Activated CD4-positive, alpha-beta T cell treated with anti-CD3 and anti-CD28 coated beads, Interleukin-2, Interleukin-4, amounts not matched to agents 100 ng/mL and 50 ng/mL, durations not matched to agents 16 hours and 8 hours (primary cell): Measurements from ENCODE around the gene EXOC6B.
"Not testable (repeated sequence)": the region's sequence is repeated elsewhere in the genome, so short reads cannot be mapped to it uniquely, and the experiment has no call there.

Source experiments
- DNase-seq: peaks from one replicate; pipeline ENCODE4 v3.0.0-alpha.2; 2020; ENCODE audit warnings: low spot score

The EXOC6B gene

GRCh38 chr2:72607189-72607588 is 218.6 kb downstream of the EXOC6B start:
- DNase-seq: no peak

DNA sequence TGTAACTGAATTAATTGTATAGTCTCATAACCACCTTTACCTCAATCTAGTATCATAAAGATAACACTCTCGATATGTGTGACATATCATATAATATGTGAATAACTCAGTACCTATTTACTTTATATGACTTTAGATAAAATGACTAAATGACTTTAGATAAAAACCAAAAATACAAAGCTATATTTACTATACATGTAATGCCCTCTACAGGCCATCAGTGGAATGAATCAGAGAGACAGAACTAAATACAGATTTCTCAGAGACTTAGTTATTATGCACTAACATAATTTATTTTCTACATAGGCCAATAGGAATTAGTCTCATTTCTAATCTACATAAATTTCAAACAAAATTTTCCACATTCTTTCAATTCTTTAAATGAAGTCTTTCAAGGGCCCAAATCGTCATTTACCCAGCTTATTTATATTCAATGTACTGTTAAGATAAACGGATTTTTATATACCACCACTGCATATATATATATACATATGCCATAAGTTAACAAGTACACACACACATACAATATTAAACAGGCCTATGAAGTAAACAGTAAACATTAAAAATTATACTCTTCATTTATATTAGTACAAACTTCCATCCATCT is 219.9 kb downstream of the EXOC6B start:
- DNase-seq: no peak

DNA sequence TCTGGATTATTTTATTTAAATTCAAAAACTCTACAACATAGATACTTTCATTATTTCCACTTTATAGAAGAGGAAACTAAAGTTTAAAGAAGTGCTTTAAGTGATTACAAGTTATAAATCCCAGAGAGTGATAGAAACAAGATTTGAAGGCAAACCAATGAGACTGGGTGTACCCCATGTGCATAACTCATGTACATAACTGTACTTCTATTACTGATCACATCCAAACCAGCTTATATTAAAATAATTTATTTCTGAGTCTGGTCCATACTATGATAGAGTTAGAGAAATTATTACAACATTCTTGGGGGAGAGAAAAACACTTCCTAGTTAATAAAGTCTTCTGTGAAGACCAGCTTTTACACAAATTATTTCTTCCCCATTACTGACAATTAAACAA is 221.4 kb downstream of the EXOC6B start:
- no peak for DNase-seq

DNA sequence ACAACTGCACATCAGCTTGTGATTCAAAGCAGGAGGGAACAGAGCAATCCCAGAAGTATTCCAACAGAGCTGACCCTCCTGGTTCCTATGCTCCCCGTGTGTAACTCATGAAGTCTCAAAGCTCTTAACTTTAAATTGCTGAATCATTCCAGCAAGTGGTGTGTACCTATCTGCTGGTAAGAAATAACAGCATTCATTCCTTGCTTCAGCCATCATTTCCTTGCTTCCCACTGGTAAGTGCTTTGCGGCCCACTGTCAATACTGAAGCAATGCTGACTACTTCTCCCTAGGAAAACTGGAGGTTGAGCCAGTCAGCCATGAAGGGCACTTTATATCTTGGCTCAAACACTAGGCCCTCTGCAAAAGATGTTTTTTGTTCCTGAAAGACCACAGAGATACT is 222.4 kb downstream of the EXOC6B start:
- no peak for DNase-seq

GRCh38 chr2:72602711-72603110 is 223.1 kb downstream of the EXOC6B start:
- no peak for DNase-seq

DNA sequence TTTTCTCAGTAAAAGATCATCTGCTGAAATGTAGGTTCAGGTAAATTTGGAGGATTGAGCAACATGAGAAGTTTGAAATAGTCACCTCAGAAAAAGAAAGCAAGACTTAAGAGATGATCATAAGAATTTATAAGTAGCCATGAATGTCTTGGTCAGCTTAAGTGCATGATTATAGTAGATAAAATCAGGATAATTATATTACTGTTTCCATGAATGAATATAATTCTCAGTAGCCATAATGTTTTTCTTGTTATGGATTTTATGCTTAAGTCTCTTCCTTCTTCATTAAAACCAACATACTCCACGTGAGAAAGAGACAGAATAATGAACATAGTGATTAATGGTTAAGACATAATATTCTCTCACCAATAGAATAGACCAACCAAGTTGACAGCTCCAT is 223.7 kb downstream of the EXOC6B start:
- DNase-seq: no peak

- DNase-seq: not testable (repeated sequence)
Observed at GRCh38 chr2:72583836-72584235, 242.0 kb downstream of the EXOC6B start.

GRCh38 chr2:72583376-72583775 is 242.5 kb downstream of the EXOC6B start:
- DNase-seq: no peak

DNA sequence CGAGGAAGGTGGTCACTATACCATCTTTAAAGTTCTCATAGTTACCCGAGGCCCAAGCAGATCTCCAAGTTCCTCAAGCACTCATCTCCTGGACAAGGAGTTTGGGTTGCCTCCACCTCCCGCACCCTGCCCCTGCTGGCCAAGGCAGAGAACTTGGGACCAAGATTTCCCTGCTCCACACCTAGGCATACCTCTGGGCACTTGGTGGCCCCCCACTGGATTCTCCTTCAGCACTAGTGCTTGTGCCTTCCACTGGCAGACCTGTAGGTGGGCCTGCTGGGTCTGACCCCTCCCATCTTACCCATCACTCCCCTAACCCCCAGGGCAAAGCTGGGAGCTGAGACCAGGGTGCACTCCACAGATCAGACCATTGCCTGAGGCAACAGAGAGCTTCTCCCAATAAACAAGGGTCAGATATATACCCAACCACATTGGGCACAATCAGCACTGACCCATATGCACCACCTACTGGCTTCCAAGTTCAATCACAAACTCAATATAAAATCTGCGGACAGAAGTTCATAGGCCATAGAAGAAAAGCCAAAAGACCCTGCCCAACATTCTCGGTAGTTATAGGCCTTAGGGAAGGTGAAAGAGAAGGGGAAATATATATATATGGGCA is 244.2 kb downstream of the EXOC6B start:
- DNase-seq: no peak

- DNase-seq: peak; percentile 25
Observed at GRCh38 chr2:72579591-72580180, 246.1 kb downstream of the EXOC6B start.

GRCh38 chr2:72576861-72577260 is 249.0 kb downstream of the EXOC6B start:
- DNase-seq: no peak

DNA sequence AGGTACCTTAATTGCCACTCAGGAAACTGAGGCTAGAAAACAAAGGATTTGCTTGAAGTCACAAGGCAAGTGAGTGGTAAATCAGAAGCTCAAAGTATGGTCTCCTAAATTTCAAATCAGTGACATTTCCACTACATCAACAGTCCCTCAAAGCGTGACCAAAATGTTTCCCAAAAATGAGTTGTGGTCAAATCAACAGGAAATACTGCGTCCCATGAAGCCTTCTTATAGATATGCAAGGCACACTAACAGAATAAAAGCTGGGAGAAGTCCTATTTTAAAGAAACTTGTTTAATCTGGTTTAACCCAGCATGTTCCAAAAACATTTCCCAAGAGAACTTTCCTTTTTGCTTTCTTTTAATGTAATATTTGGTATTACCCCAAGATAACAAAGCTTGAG is 249.4 kb downstream of the EXOC6B start:
- no peak for DNase-seq

- DNase-seq: no peak
Observed at GRCh38 chr2:72574886-72575285, 250.9 kb downstream of the EXOC6B start.

DNA sequence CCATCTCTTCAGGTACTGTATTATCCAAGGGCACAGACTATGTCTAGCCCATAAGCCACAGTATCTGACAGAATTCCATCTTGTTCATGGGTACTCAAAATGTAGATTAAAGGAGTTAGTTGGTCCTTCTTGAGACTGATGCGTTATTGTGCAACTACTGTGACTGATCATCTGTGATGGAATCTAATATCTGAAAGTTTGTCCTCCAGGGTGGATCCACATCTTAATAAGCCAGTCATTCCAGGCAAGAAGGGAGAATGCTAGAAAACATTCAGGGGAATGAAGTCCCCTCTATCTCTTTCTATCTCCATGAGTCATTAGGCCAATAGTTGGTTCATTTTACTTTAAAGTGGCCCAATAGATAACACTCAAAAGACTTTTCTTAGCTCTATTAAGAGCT is 252.6 kb downstream of the EXOC6B start:
- DNase-seq: no peak

GRCh38 chr2:72572501-72572900 is 253.3 kb downstream of the EXOC6B start:
- no peak for DNase-seq

- no peak for DNase-seq
Observed at GRCh38 chr2:72570413-72570812, 255.4 kb downstream of the EXOC6B start.

DNA sequence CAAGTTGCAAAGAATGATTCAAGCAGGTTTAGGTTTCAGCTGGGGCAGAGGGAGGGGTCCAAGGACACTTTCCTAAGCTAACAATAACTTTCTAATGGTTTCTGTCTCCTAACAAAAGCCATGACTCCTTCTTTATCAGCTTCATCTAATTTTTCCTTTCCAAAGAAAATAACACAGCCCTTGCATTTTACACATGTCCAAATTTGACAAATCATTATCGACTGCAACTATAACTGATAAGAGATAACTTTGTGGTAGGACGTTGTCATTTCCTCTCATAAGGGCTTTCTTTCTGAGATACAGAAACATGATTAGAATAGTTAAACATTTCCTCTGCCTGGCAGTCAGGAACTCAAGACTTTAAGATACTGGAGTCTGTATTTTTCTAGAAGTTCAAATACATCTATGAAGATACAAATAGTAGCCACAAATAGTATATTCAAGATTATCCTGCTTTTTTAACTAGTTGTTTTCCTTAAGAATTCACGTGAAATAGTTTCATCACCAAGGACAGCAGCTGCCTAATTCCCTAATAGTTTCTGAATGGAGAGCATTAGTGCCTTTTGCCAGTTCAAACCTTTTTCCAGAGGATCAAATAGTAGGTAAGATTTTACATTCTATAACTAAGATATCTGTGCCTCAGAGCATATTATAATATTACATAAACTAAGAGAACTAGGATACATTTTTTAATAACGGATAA is 263.2 kb downstream of the EXOC6B start:
- DNase-seq: no peak

- no peak for DNase-seq
Observed at GRCh38 chr2:72561621-72562318, 264.1 kb downstream of the EXOC6B start.

DNA sequence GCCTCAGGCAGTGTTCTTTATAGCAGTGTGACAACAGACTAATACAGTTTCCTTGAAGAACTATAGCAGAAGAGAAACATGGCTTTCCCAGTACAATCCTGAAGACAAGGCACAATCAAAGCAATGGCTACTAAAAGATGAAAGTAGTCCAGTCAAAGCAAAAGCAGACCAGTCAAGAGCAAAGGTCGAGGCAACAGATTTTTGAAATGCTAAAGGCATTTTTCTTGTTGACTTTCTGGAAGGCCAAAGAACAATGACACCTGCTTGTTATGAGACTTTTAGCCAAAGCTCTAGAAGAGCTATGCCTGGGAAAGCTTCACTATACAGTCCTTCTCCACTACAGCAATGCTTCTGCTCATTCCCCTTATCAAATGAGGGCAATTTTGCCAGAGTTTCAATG is 269.9 kb downstream of the EXOC6B start:
- no peak for DNase-seq

- DNase-seq: not testable (repeated sequence)
Observed at GRCh38 chr2:72555363-72555762, 270.5 kb downstream of the EXOC6B start.

DNA sequence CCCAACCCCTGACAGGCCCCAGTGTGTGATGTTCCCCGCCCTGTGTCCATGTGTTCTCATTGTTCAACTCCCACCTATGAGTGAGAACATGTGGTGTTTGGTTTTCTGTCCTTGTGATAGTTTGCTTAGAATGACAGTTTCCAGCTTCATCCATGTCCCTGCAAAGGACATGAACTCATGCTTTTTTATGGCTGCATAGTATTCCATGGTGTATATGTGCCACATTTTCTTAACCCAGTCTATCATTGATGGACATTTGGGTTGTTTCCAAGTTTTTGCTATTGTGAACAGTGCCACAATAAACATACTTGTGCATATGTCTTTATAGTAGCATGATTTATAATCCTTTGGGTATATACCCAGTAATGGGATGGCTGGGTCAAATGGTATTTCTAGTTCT is 270.9 kb downstream of the EXOC6B start:
- DNase-seq: not testable (repeated sequence)

DNA sequence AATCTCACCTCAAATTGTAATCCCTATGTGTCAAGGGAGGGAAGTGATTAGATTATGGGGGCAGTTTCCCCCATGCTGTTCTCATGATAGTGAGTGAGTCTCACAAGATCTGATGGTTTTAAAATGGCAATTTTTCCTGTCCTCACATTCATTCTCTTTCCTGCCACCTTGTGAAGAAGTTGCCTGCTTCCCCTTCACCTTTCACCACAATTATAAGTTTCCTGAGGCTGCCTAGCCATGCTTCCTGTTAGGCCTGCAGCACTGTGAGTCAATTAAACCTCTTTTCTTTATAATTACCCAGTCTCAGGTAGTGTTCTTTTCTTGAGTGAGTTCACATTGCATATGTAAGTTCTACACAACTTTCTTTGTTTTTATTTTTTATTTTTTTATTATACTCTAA is 271.5 kb downstream of the EXOC6B start:
- DNase-seq: no peak
